HepG2 (cell line): ENCODE data around the gene TMEM116. TPM values are rescaled to one million over a fixed set of nuclear protein-coding genes. Genes with fewer than 3 reads are reported as not detected.

Source experiments
- ATAC-seq: fragments of 200-7000 bp; cut with Tn5 transposase; 3 replicates; pipeline ENCODE4 v1.9.1; 2020; ENCODE audit warnings: mild to moderate bottlenecking, moderate library complexity
- BruUV-seq: library from RNA; stranded (reverse); fragments of 400-500 nt; replicated peaks from 2 replicates; lab custom pipeline; 2021; lab: Mats Ljungman, UMichigan
- CTCF ChIA-PET: fragments of 300-600 bp; formaldehyde crosslinking; extraction: SDS; loops from one replicate; lab custom pipeline; 2021; ENCODE audit warnings: low total read pairs, inconsistent platforms, low intra/inter-chr PET ratio; lab: Yijun Ruan, JAX
- POLR2A ChIA-PET: fragments of 350-600 bp; sonication (Branson Sonifier 250); formaldehyde crosslinking; loops from one replicate; lab custom pipeline; 2020; ENCODE audit warnings: antibody characterized with exemption, inconsistent platforms; lab: Yijun Ruan, JAX
- DNase-seq: peaks from one replicate; pipeline ENCODE4 v3.0.0-alpha.2; 2015; ENCODE audit warnings: low spot score
- FAIRE-seq: peaks from 3 replicates; lab custom pipeline; 2011; peaks lifted over from hg19 to GRCh38; lab: Jason Lieb, UNC
- H2AFZ ChIP-seq: one replicate; pipeline ENCODE4 v1.6.1; 2011; ENCODE audit warnings: low read length, inconsistent platforms
- H3K27ac ChIP-seq: fragments of 300-600 bp; 3 replicates; pipeline ENCODE4 v1.8.0; 2011; ENCODE audit warnings: mixed run types, mild to moderate bottlenecking, mixed read lengths, low read length, inconsistent platforms; ENCODE audit not compliant: insufficient read depth; ENCODE audit errors: extremely low read length
- H3K27me3 ChIP-seq, 2 experiments: fragments of 200-600 bp in 1 of 2; 2 replicates in 1 of 2; 3 replicates in 1 of 2; pipeline versions ENCODE4 v1.6.0 to v1.8.0; 2011; ENCODE audit warnings: low read length in 2 of 2, mild to moderate bottlenecking in 2 of 2, moderate library complexity in 2 of 2, inconsistent platforms in 1 of 2; ENCODE audit not compliant: insufficient read depth in 2 of 2, control insufficient read depth in 1 of 2
- H3K36me3 ChIP-seq, 2 experiments: fragments of 200-600 bp in 1 of 2; replicated peaks in 1 of 2; 2 replicates in 1 of 2; 3 replicates in 1 of 2; pipeline versions ENCODE4 v1.5.1 to v1.8.0; 2011; ENCODE audit warnings: low read length in 2 of 2, inconsistent platforms in 1 of 2; ENCODE audit not compliant: insufficient read depth in 2 of 2, control insufficient read depth in 1 of 2
- H3K4me1 ChIP-seq: 2 replicates; pipeline ENCODE4 v1.5.1; 2012; ENCODE audit warnings: low read length, inconsistent platforms; ENCODE audit not compliant: insufficient read depth
- H3K4me2 ChIP-seq: 2 replicates; pipeline ENCODE4 v1.6.0; 2011; ENCODE audit warnings: low read depth, low read length, inconsistent platforms
- H3K4me3 ChIP-seq, 3 experiments: fragments of 200-600 bp in 1 of 3; sonication (generic), shearing (Covaris generic) in 1 of 3; replicated peaks in 1 of 3; 2 replicates each; pipeline ENCODE4 v1.5.1; 2011 to 2016; ENCODE audit warnings: low read length in 3 of 3, inconsistent platforms in 2 of 3, low read depth in 2 of 3, mild to moderate bottlenecking in 2 of 3, control low read depth in 1 of 3, mixed read lengths in 1 of 3; ENCODE audit not compliant: insufficient read depth in 1 of 3
- H3K79me2 ChIP-seq: one replicate; pipeline ENCODE4 v1.6.1; 2011; ENCODE audit warnings: low read length, inconsistent platforms; ENCODE audit not compliant: insufficient read depth
- H3K9ac ChIP-seq: 2 replicates; pipeline ENCODE4 v1.6.0; 2011; ENCODE audit warnings: mild to moderate bottlenecking, low read depth, low read length, inconsistent platforms; ENCODE audit not compliant: insufficient read depth
- H3K9me3 ChIP-seq: 2 replicates; pipeline ENCODE4 v1.5.1; 2012; ENCODE audit warnings: mild to moderate bottlenecking, low read length
- H4K20me1 ChIP-seq: 2 replicates; pipeline ENCODE4 v1.6.0; 2011; ENCODE audit warnings: inconsistent platforms, mild to moderate bottlenecking, low read length, moderate library complexity; ENCODE audit not compliant: insufficient read depth
- CEBPB ChIP-seq: IDR thresholded peaks from 2 replicates; pipeline ENCODE4 v1.6.1; 2011; ENCODE audit warnings: low read depth, low read length, improper control_type of control experiment, borderline replicate concordance
- HNF4A ChIP-seq: sonication (generic); formaldehyde crosslinking; IDR thresholded peaks from 2 replicates; pipeline ENCODE4 v1.4.0; 2020; ENCODE audit warnings: missing genetic modification reagents
- MEF2D ChIP-seq: sonication (generic); formaldehyde crosslinking; IDR thresholded peaks from 2 replicates; pipeline ENCODE4 v1.5.1; 2020; ENCODE audit warnings: mild to moderate bottlenecking, missing genetic modification reagents
- ZNF232 ChIP-seq: sonication (generic); formaldehyde crosslinking; IDR thresholded peaks from 2 replicates; pipeline ENCODE4 v1.4.0; 2020; ENCODE audit warnings: missing genetic modification reagents, borderline replicate concordance
- ZNF329 ChIP-seq: sonication (generic); formaldehyde crosslinking; IDR thresholded peaks from 2 replicates; pipeline ENCODE4 v1.9.0; 2021; ENCODE audit warnings: low read depth, mild to moderate bottlenecking, missing genetic modification reagents
- ZNF331 ChIP-seq: sonication (generic); formaldehyde crosslinking; IDR thresholded peaks from 2 replicates; pipeline ENCODE4 v1.4.0; 2020; ENCODE audit warnings: missing genetic modification reagents
- ZNF501 ChIP-seq: sonication (generic); formaldehyde crosslinking; IDR thresholded peaks from 2 replicates; pipeline ENCODE4 v1.5.1; 2020; ENCODE audit warnings: mild to moderate bottlenecking, moderate library complexity, missing genetic modification reagents
- ZNF543 ChIP-seq: sonication (generic); formaldehyde crosslinking; IDR thresholded peaks from 2 replicates; pipeline ENCODE4 v1.4.0; 2020; ENCODE audit warnings: mild to moderate bottlenecking, missing genetic modification reagents
- ZNF556 ChIP-seq: sonication (generic); formaldehyde crosslinking; IDR thresholded peaks from 2 replicates; pipeline ENCODE4 v1.4.0; 2020; ENCODE audit warnings: mild to moderate bottlenecking, missing genetic modification reagents, borderline replicate concordance
- ZNF766 ChIP-seq: sonication (generic); formaldehyde crosslinking; IDR thresholded peaks from 2 replicates; pipeline ENCODE4 v1.5.0; 2020; ENCODE audit warnings: missing genetic modification reagents, borderline replicate concordance
- WGBS: methylation state at CpG from one replicate; pipeline ENCODE4 v1.1.6; 2017; ENCODE audit warnings: low lambda C conversion rate; 5-methylcytosine and 5-hydroxymethylcytosine counted together
- in situ Hi-C: cut with HindIII; loops from 2 replicates; pipeline ENCODE4 v1.10.0; 2017; ENCODE audit warnings: low pct_unique_long_range_greater_than_20kb; ENCODE audit not compliant: extremely low pct_ligation_motif_present
- intact Hi-C: fragments of 100-400 bp; cut with micrococcal nuclease; formaldehyde crosslinking; loops from one replicate; pipeline ENCODE4 v1.10.0; 2022; ENCODE audit not compliant: unreplicated experiment
- polyA plus RNA-seq, 8 experiments: library from polyadenylated mRNA; depleted of rRNA in 3 of 8; stranded (reverse) in 7 of 8; unstranded in 1 of 8; fragments of >200 nt; fragmentation: Illumina TruSeq in 4 of 8; extraction: Trizol in 4 of 8; gene quantifications; 2 replicates each; pipeline versions ENCODE4 v1.2.1 to v1.2.3, GENCODE V29; 2011 to 2016; ENCODE audit warnings: low read depth in 4 of 8, missing spikeins in 1 of 8, mixed read lengths in 1 of 8; ENCODE audit not compliant: insufficient read depth in 1 of 8
- total RNA-seq, 5 experiments: library from RNA; depleted of rRNA; stranded (reverse); fragments of >200 nt; fragmentation: Illumina TruSeq; extraction: Trizol; gene quantifications; 2 replicates each; pipeline ENCODE4 v1.2.3, GENCODE V29; 2016; ENCODE audit warnings: low read depth in 1 of 5
- TF ChIP-seq, protein P1 (sequence below): sonication (generic); formaldehyde crosslinking; IDR thresholded peaks from 2 replicates; pipeline ENCODE4 v1.8.0; 2022; ENCODE audit warnings: mild to moderate bottlenecking, missing genetic modification reagents; ENCODE audit not compliant: insufficient replicate concordance
- TF ChIP-seq, protein P2 (sequence below): sonication (generic); formaldehyde crosslinking; IDR thresholded peaks from 2 replicates; pipeline ENCODE4 v1.4.0; 2020; ENCODE audit warnings: missing genetic modification reagents

TMEM116 gene
- total and polyA plus RNA-seq, 2 of the 13 experiments (the other 11 are each of a cell fraction or from before 2014, with no cell fraction given) = 14.0 to 17.8 TPM

- Histone ChIP-seq H3K4me2 (no peak overlapping the region), H4K20me1 (no peaks in the 10 kb centered on the region), H3K36me3 (no peaks in the 10 kb centered on the region), H2AFZ (no peak overlapping the region), H3K9me3 (0 out of 2 replicates have a peak, but pooled peaks cover under 1% of the 10 kb centered on the region), H3K9ac (no peak overlapping the region), H3K4me1 (peaks cover 10% of the 10 kb centered on the region), H3K79me2 (no peaks in the 10 kb centered on the region), H3K4me3 (no peak overlapping the region), H3K27me3 (no peaks in the 10 kb centered on the region), H3K27ac (no peak overlapping the region)
- 96% methylated on average over 6 of the region's 6 CpGs for WGBS
- DNase-seq (no peak), FAIRE-seq (no peak), ATAC-seq (no peak)
- intact Hi-C loops (no loop called here), in situ Hi-C loops (no loop called here)
- no TSS peak for BruUV-seq
- ChIA-PET POLR2A (no interaction called here), CTCF (no interaction called here)
- no peak for TF ChIP-seq ZNF501
These were observed 36.7 kb downstream of the TMEM116 start for GRCh38 chr12:111976291-111976690.

DNA sequence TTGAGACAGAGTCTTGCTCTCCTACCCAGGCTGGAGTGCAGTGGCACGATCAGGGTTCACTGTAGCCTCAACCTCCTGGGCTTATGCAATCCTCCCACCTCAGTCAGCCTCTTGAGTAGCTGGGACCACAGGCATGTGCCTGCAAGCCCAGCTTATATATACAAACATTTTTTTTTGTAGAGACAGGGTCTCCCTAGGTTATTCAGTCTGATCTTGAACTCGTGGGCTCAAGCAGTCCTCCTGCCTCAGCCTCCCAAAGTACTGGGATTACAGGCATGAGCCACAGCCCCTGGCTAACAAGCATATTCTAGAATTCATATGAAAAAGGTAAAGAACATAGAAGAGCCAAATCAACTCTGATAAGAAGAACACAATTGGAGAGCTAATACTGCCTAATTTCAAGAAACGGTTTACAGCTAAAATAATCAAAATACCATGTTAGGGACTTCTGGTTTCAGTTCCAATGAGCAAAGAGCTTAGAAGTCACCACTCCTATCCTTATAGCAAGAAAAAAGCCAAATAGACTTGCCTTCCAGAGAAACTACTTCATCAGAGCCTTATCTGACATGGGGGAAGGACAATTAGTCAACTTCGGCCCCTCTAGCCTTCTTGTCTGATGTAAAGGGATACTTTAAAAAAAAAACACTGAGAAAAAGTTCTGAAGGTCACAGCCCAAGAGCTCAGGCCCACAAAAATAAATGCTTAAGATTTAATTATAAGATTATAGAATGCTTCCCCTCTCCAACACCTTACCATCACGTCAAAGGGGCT, 37.6 kb downstream of the TMEM116 start:
- Histone ChIP-seq H3K4me1 (peaks cover 10% of the 10 kb centered on the region), H3K36me3 (no peaks in the 10 kb centered on the region), H4K20me1 (no peaks in the 10 kb centered on the region), H2AFZ (no peak overlapping the region), H3K9me3 (peaks cover 10% of the 10 kb centered on the region; the same call in 1 of the 2 replicates), H3K9ac (no peak overlapping the region), H3K27me3 (no peaks in the 10 kb centered on the region; a peak in 1 of 5 replicates), H3K79me2 (no peaks in the 10 kb centered on the region), H3K4me2 (no peak overlapping the region), H3K27ac (no peak overlapping the region), H3K4me3 (no peak overlapping the region)
- 68% methylated on average over 5 of the region's 5 CpGs for WGBS
- FAIRE-seq = peak; percentile 72
- POLR2A ChIA-PET = no interaction called here
- in situ Hi-C loops = no loop called here
- no TSS peak for BruUV-seq
- ATAC-seq = no peak
- intact Hi-C loops = no loop called here
- peak; percentile 6 for DNase-seq
- CTCF ChIA-PET = no interaction called here
- TF ChIP-seq MEF2D (CRISPR knock-in tag) (no peak), ZNF232 (CRISPR knock-in tag) (no peak), ZNF556 (CRISPR knock-in tag) (no peak), ZNF331 (CRISPR knock-in tag) (0 out of 2 replicates have a peak, but pooled peaks have one; percentile 17), CEBPB (peak; percentile 41; the same call in 1 of the 2 replicates), ZNF766 (CRISPR knock-in tag) (no peak), ZNF543 (CRISPR knock-in tag) (no peak), ZNF329 (no peak), HNF4A (CRISPR knock-in tag) (peak; percentile 21; the same call in 1 of the 2 replicates)
- TF ChIP-seq, protein P1, sequence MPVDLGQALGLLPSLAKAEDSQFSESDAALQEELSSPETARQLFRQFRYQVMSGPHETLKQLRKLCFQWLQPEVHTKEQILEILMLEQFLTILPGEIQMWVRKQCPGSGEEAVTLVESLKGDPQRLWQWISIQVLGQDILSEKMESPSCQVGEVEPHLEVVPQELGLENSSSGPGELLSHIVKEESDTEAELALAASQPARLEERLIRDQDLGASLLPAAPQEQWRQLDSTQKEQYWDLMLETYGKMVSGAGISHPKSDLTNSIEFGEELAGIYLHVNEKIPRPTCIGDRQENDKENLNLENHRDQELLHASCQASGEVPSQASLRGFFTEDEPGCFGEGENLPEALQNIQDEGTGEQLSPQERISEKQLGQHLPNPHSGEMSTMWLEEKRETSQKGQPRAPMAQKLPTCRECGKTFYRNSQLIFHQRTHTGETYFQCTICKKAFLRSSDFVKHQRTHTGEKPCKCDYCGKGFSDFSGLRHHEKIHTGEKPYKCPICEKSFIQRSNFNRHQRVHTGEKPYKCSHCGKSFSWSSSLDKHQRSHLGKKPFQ (CRISPR knock-in tag) = no peak
- TF ChIP-seq, protein P2, sequence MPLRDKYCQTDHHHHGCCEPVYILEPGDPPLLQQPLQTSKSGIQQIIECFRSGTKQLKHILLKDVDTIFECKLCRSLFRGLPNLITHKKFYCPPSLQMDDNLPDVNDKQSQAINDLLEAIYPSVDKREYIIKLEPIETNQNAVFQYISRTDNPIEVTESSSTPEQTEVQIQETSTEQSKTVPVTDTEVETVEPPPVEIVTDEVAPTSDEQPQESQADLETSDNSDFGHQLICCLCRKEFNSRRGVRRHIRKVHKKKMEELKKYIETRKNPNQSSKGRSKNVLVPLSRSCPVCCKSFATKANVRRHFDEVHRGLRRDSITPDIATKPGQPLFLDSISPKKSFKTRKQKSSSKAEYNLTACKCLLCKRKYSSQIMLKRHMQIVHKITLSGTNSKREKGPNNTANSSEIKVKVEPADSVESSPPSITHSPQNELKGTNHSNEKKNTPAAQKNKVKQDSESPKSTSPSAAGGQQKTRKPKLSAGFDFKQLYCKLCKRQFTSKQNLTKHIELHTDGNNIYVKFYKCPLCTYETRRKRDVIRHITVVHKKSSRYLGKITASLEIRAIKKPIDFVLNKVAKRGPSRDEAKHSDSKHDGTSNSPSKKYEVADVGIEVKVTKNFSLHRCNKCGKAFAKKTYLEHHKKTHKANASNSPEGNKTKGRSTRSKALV (CRISPR knock-in tag) = no peak
